Panc1 (cell line): ENCODE measurements around the gene ASIC1. TPM values are rescaled to one million over a fixed set of nuclear protein-coding genes. Genes with fewer than 3 reads are reported as not detected.
A peak's percentile ranks its signal among the peaks of the same experiment; 100 is the strongest.

ENCODE experiments used
- ATAC-seq: fragments of 200-7000 bp; cut with Tn5 transposase; 2 replicates; pipeline ENCODE4 v1.9.1; 2020; ENCODE audit warnings: mild to moderate bottlenecking, moderate library complexity
- BruUV-seq: library from RNA; stranded (reverse); fragments of 400-500 nt; replicated peaks from 2 replicates; lab custom pipeline; 2021; lab: Mats Ljungman, UMichigan
- CTCF ChIA-PET: fragments of 300-600 bp; sonication (Branson Sonifier 250); formaldehyde crosslinking; loops from one replicate; lab custom pipeline; 2022; ENCODE audit warnings: antibody characterized with exemption; lab: Charles Lee
- POLR2A ChIA-PET: fragments of 300-600 bp; sonication (Branson Sonifier 250); formaldehyde crosslinking; loops from one replicate; lab custom pipeline; 2022; ENCODE audit warnings: antibody characterized with exemption; lab: Charles Lee
- DNase-seq: peaks from one replicate; pipeline ENCODE4 v3.0.0-alpha.2; 2010; ENCODE audit warnings: low read depth, low spot score
- H3K27ac ChIP-seq: 2 replicates; pipeline ENCODE4 v1.5.1; 2011; ENCODE audit warnings: mild to moderate bottlenecking, low read length, inconsistent platforms
- H3K27me3 ChIP-seq: fragments of 200-500 bp; sonication (Bioruptor generic); 2 replicates; pipeline ENCODE4 v1.6.0; 2014; ENCODE audit warnings: low read length, inconsistent platforms; ENCODE audit not compliant: control insufficient read depth, insufficient read depth
- H3K36me3 ChIP-seq: fragments of 200-500 bp; sonication (Bioruptor generic); 2 replicates; pipeline ENCODE4 v1.5.1; 2014; ENCODE audit warnings: inconsistent platforms, mild to moderate bottlenecking, low read length, moderate library complexity; ENCODE audit not compliant: control insufficient read depth, insufficient read depth
- H3K4me1 ChIP-seq: 2 replicates; pipeline ENCODE4 v1.5.1; 2011; ENCODE audit warnings: inconsistent platforms, mild to moderate bottlenecking, low read length, moderate library complexity; ENCODE audit not compliant: control insufficient read depth, insufficient read depth
- H3K4me3 ChIP-seq, 2 experiments: 2 replicates each; pipeline ENCODE4 v1.5.1; 2011 to 2012; ENCODE audit warnings: low read depth in 2 of 2, low read length in 2 of 2, mild to moderate bottlenecking in 2 of 2, inconsistent platforms in 1 of 2, moderate library complexity in 1 of 2
- H3K9me3 ChIP-seq: fragments of 200-500 bp; sonication (Bioruptor generic); 2 replicates; pipeline ENCODE4 v1.5.1; 2014; ENCODE audit warnings: low read depth, mild to moderate bottlenecking, inconsistent platforms, low read length, moderate library complexity; ENCODE audit not compliant: control insufficient read depth, insufficient read depth
- POLR2AphosphoS5 ChIP-seq: IDR thresholded peaks from 2 replicates; pipeline ENCODE4 v1.6.1; 2012; ENCODE audit warnings: mild to moderate bottlenecking, low read depth, low read length, moderate library complexity
- SIN3A ChIP-seq: IDR thresholded peaks from 2 replicates; pipeline ENCODE4 v1.6.1; 2012; ENCODE audit warnings: low read depth, mild to moderate bottlenecking, low read length, moderate library complexity, borderline replicate concordance; ENCODE audit not compliant: insufficient read depth
- TCF7L2 ChIP-seq: IDR thresholded peaks from 2 replicates; pipeline ENCODE4 v1.6.1; 2011; ENCODE audit warnings: mild to moderate bottlenecking, low read depth, low read length, inconsistent platforms
- in situ Hi-C: cut with HindIII; loops from 2 replicates; pipeline ENCODE4 v1.10.0; 2016; ENCODE audit warnings: low sequenced_read_pairs, low pct_unique_long_range_greater_than_20kb
- intact Hi-C: fragments of 100-400 bp; cut with micrococcal nuclease; formaldehyde crosslinking; loops from one replicate; pipeline ENCODE4 v1.10.0; 2022; ENCODE audit not compliant: unreplicated experiment
- total RNA-seq: library from RNA; stranded (reverse); gene quantifications from one replicate; pipeline ENCODE4 v1.2.1, GENCODE V29; 2021; ENCODE audit not compliant: unreplicated experiment
- TF ChIP-seq, protein P1 (sequence below): fragments of 450-650 bp; IDR thresholded peaks from 2 replicates; pipeline ENCODE4 v1.5.1; 2017; ENCODE audit warnings: mild to moderate bottlenecking
- TF ChIP-seq, protein P2 (sequence below), 2 experiments: IDR thresholded peaks; 2 replicates each; pipeline ENCODE4 v1.6.1; 2011 to 2012; ENCODE audit warnings: low read depth in 2 of 2, control low read depth in 1 of 2, low read length in 1 of 2, mild to moderate bottlenecking in 1 of 2, moderate library complexity in 1 of 2; ENCODE audit not compliant: insufficient read depth in 1 of 2

ASIC1 gene
- total RNA-seq, 1 experiment from 2014 or later: 13.5 TPM

DNA sequence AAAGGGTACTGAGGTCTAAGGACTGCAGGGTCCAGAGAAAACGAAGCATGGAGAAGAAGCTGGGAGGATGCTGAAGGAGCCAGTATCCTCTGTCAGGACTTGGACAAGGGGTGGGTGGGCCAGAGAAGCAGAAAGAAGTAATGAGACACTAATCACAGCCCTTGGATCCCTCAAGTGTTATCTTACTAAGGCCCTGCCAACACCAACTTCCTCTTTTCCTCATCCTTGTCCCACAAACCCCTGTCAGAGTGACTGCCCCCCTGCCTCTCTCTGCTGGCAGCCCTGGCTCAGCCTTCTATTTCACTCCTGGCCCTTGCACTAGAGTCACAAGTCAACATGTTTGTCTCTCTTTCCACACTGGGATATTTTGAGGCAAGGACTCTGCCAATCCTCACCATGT is 3.8 kb upstream of the ASIC1 start:
- CTCF ChIA-PET: interaction anchor here (2.1 kb wide), 1 partner anchor 14 kb away, joined by 18 read pairs; no protein-coding TSS in a partner anchor

DNA sequence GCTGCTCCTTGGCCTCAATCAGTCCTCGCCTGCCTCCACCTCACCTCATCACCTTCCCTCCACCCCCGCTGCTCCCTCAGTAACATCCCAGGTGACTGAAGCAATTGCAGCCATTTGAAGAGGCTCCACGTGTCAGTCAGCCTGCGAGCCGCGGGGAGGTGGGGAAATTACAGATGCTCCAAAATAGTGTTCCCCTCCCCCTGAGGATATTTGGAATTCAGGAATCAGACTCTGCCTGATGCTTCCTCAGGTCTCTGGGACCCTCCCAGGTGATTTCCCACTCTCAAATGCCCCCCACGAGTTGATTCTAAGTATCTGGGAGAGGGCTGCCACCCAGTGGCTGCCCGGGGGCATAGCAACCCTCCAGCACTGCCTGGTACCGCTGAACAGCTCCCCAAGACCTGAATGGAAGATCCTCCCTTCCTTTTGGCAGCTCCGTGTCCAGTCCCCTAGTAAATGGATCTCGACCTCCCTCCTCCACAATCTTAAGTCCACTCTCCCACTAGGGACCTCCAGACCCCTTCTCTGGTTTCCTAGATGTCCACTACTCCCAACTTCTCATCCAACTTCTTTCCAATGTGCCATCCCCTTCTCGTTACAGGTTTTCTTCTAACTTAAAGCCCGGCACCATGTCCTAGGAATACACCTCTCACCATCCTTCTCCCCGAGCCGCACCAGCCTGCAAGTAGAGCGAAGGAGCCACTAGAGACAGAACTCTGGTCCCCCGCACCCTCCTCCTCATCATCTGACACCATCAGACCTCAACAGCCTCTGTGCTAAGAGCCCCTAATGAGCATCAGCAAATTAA is 1.4 kb upstream of the ASIC1 start:
- intact Hi-C loops: loop anchor here (5.0 to 10.0 kb wide), 2 partner anchors 89 to 191 kb away; no protein-coding TSS in a partner anchor
- DNase-seq (no peak), ATAC-seq (peak; percentile 69)
- peaks cover 13% of the 10 kb centered on the region for H3K4me1 ChIP-seq
- ChIA-PET POLR2A (no interaction called here), CTCF (interaction anchor here (0.5 to 2.0 kb wide), 16 partner anchors 10 to 893 kb away, joined by 3 to 17 read pairs (median 4); no protein-coding TSS in a partner anchor)
- peak overlapping the region in 1 of 2 experiments; percentile 25; a peak in 1 of 4 replicates for H3K4me3 ChIP-seq
- in situ Hi-C loops: no loop called here
- H3K9me3 ChIP-seq: no peaks in the 10 kb centered on the region
- 0 out of 2 replicates have a peak, but pooled peaks cover 4% of the 10 kb centered on the region for H3K27me3 ChIP-seq
- H3K27ac ChIP-seq: no peak overlapping the region
- no TSS peak for BruUV-seq
- TF ChIP-seq POLR2AphosphoS5 (no peak), TCF7L2 (no peak), SIN3A (no peak)
- TF ChIP-seq, protein P1, sequence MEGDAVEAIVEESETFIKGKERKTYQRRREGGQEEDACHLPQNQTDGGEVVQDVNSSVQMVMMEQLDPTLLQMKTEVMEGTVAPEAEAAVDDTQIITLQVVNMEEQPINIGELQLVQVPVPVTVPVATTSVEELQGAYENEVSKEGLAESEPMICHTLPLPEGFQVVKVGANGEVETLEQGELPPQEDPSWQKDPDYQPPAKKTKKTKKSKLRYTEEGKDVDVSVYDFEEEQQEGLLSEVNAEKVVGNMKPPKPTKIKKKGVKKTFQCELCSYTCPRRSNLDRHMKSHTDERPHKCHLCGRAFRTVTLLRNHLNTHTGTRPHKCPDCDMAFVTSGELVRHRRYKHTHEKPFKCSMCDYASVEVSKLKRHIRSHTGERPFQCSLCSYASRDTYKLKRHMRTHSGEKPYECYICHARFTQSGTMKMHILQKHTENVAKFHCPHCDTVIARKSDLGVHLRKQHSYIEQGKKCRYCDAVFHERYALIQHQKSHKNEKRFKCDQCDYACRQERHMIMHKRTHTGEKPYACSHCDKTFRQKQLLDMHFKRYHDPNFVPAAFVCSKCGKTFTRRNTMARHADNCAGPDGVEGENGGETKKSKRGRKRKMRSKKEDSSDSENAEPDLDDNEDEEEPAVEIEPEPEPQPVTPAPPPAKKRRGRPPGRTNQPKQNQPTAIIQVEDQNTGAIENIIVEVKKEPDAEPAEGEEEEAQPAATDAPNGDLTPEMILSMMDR: peak; percentile 97
- TF ChIP-seq, protein P2, sequence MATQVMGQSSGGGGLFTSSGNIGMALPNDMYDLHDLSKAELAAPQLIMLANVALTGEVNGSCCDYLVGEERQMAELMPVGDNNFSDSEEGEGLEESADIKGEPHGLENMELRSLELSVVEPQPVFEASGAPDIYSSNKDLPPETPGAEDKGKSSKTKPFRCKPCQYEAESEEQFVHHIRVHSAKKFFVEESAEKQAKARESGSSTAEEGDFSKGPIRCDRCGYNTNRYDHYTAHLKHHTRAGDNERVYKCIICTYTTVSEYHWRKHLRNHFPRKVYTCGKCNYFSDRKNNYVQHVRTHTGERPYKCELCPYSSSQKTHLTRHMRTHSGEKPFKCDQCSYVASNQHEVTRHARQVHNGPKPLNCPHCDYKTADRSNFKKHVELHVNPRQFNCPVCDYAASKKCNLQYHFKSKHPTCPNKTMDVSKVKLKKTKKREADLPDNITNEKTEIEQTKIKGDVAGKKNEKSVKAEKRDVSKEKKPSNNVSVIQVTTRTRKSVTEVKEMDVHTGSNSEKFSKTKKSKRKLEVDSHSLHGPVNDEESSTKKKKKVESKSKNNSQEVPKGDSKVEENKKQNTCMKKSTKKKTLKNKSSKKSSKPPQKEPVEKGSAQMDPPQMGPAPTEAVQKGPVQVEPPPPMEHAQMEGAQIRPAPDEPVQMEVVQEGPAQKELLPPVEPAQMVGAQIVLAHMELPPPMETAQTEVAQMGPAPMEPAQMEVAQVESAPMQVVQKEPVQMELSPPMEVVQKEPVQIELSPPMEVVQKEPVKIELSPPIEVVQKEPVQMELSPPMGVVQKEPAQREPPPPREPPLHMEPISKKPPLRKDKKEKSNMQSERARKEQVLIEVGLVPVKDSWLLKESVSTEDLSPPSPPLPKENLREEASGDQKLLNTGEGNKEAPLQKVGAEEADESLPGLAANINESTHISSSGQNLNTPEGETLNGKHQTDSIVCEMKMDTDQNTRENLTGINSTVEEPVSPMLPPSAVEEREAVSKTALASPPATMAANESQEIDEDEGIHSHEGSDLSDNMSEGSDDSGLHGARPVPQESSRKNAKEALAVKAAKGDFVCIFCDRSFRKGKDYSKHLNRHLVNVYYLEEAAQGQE (IDR thresholded peaks at IDR 0.05; ENCODE audit: insufficient read depth in 1 of 2, low read depth in 2 of 2, low read length in 1 of 2): peak in 1 of 2 experiments; percentile 54; a peak in 2 of 4 replicates
- no peaks in the 10 kb centered on the region for H3K36me3 ChIP-seq

More for the DNA sequence above, 3.8 kb upstream of the ASIC1 start:
- Histone ChIP-seq H3K4me3 (no peak overlapping the region), H3K36me3 (no peaks in the 10 kb centered on the region), H3K27ac (no peak overlapping the region), H3K27me3 (0 out of 2 replicates have a peak, but pooled peaks cover 4% of the 10 kb centered on the region), H3K4me1 (peaks cover 13% of the 10 kb centered on the region), H3K9me3 (no peaks in the 10 kb centered on the region)
- DNase-seq (no peak), ATAC-seq (no peak)
- POLR2A ChIA-PET: no interaction called here
- intact Hi-C loops: loop anchor here (10.0 kb wide), 1 partner anchor 189 kb away; no protein-coding TSS in a partner anchor
- BruUV-seq: no TSS peak
- TF ChIP-seq SIN3A (no peak), POLR2AphosphoS5 (no peak), TCF7L2 (no peak)
- TF ChIP-seq, protein P2 (IDR thresholded peaks at IDR 0.05; ENCODE audit: insufficient read depth in 1 of 2, low read depth in 2 of 2, low read length in 1 of 2): no peak
- TF ChIP-seq, protein P1: no peak
- in situ Hi-C loops: no loop called here
